HEK293T (cell line): ENCODE measurements around the gene PIGW.
A peak's percentile ranks its signal among the peaks of the same experiment; 100 is the strongest.

ENCODE experiments used
- CTCF ChIA-PET: fragments of 350-600 bp; formaldehyde crosslinking; extraction: SDS; loops from one replicate; lab custom pipeline; 2021; ENCODE audit warnings: antibody characterized with exemption, inconsistent platforms; lab: Yijun Ruan, JAX
- POLR2A ChIA-PET: fragments of 350-600 bp; formaldehyde crosslinking; extraction: SDS; loops from one replicate; lab custom pipeline; 2020; ENCODE audit warnings: antibody characterized with exemption, inconsistent platforms; lab: Yijun Ruan, JAX
- DNase-seq: peaks from one replicate; pipeline ENCODE4 v3.0.0; 2012; ENCODE audit warnings: mixed read lengths; ENCODE audit errors: extremely low spot score
- ARNT ChIP-seq: fragments of 450-650 bp; IDR thresholded peaks from 2 replicates; pipeline ENCODE4 v1.6.1; 2017; ENCODE audit warnings: mild to moderate bottlenecking
- BHLHE40 ChIP-seq: fragments of 450-650 bp; IDR thresholded peaks from 2 replicates; pipeline ENCODE4 v1.6.1; 2016; ENCODE audit warnings: mild to moderate bottlenecking, moderate library complexity, borderline replicate concordance
- CTBP1 ChIP-seq: fragments of 450-650 bp; IDR thresholded peaks from 2 replicates; pipeline ENCODE4 v1.6.1; 2016; ENCODE audit warnings: borderline replicate concordance
- ELF4 ChIP-seq: fragments of 450-650 bp; IDR thresholded peaks from 2 replicates; pipeline ENCODE4 v1.6.1; 2017; ENCODE audit warnings: antibody characterized with exemption
- FOXA1 ChIP-seq: fragments of 450-650 bp; IDR thresholded peaks from 2 replicates; pipeline ENCODE4 v1.6.1; 2016; ENCODE audit warnings: mild to moderate bottlenecking
- FOXK2 ChIP-seq: fragments of 450-650 bp; IDR thresholded peaks from 2 replicates; pipeline ENCODE4 v1.6.1; 2016; ENCODE audit warnings: mild to moderate bottlenecking
- FOXM1 ChIP-seq: fragments of 450-650 bp; IDR thresholded peaks from 2 replicates; pipeline ENCODE4 v1.6.1; 2017; ENCODE audit warnings: mild to moderate bottlenecking, borderline replicate concordance
- HDGF ChIP-seq: fragments of 450-650 bp; IDR thresholded peaks from 2 replicates; pipeline ENCODE4 v1.6.1; 2017; ENCODE audit warnings: antibody characterized with exemption, borderline replicate concordance
- L3MBTL2 ChIP-seq: fragments of 450-650 bp; conservative IDR thresholded peaks from 2 replicates; pipeline ENCODE4 v1.6.1; 2016; ENCODE audit warnings: mild to moderate bottlenecking
- LEF1 ChIP-seq: fragments of 450-650 bp; IDR thresholded peaks from 2 replicates; pipeline ENCODE4 v1.6.1; 2017; ENCODE audit warnings: mild to moderate bottlenecking, borderline replicate concordance
- NFRKB ChIP-seq: fragments of 450-650 bp; IDR thresholded peaks from 2 replicates; pipeline ENCODE4 v1.6.1; 2016; ENCODE audit warnings: mild to moderate bottlenecking, moderate library complexity
- PKNOX1 ChIP-seq: fragments of 450-650 bp; IDR thresholded peaks from 2 replicates; pipeline ENCODE4 v1.6.1; 2016
- SP1 ChIP-seq: fragments of 450-650 bp; IDR thresholded peaks from 2 replicates; pipeline ENCODE4 v1.6.1; 2017
- SUZ12 ChIP-seq: fragments of 450-650 bp; IDR thresholded peaks from 2 replicates; pipeline ENCODE4 v1.6.1; 2016; ENCODE audit warnings: mild to moderate bottlenecking
- TARDBP ChIP-seq: fragments of 450-650 bp; IDR thresholded peaks from 2 replicates; pipeline ENCODE4 v1.6.1; 2016
- ZNF384 ChIP-seq: fragments of 450-650 bp; IDR thresholded peaks from 2 replicates; pipeline ENCODE4 v1.6.1; 2016

Gene PIGW

GRCh38 chr17:36545465-36546417, 11.0 kb downstream of the PIGW start:
- POLR2A ChIA-PET: interaction anchor here (0.6 to 4.9 kb wide), 9 partner anchors 11 to 862 kb away, joined by 3 to 88 read pairs (median 6); partner anchors contain the start of genes DHRS11, MRM1, MYO19 and PIGW
- TF ChIP-seq L3MBTL2: no peak; the same call in 1 of the 2 replicates
- TF ChIP-seq SP1: no peak
- no peak for TF ChIP-seq PKNOX1
- CTCF ChIA-PET: interaction anchor here (0.7 to 1.7 kb wide), 4 partner anchors 12 to 779 kb away, joined by 3 to 7 read pairs (median 4); partner anchors contain the start of genes MYO19 and PIGW
- DNase-seq: peak; percentile 84

GRCh38 chr17:36546418-36547093, 11.8 kb downstream of the PIGW start:
- CTCF ChIA-PET: interaction anchor here (0.7 to 1.7 kb wide), 3 partner anchors 12 to 780 kb away, joined by 3 to 7 read pairs (median 3); partner anchors contain the start of genes MYO19 and PIGW
- POLR2A ChIA-PET: interaction anchor here (1.1 to 4.9 kb wide), 6 partner anchors 12 to 56 kb away, joined by 4 to 88 read pairs (median 9); partner anchors contain the start of genes DHRS11, MRM1, MYO19 and PIGW
- TF ChIP-seq LEF1 (no peak), SUZ12 (no peak), SP1 (no peak), FOXK2 (no peak), BHLHE40 (no peak), CTBP1 (no peak), TARDBP (no peak), FOXA1 (no peak), FOXM1 (no peak), ZNF384 (no peak), ELF4 (no peak), HDGF (no peak), PKNOX1 (no peak), NFRKB (no peak), ARNT (no peak), L3MBTL2 (no peak)
- no peak for DNase-seq

DNA sequence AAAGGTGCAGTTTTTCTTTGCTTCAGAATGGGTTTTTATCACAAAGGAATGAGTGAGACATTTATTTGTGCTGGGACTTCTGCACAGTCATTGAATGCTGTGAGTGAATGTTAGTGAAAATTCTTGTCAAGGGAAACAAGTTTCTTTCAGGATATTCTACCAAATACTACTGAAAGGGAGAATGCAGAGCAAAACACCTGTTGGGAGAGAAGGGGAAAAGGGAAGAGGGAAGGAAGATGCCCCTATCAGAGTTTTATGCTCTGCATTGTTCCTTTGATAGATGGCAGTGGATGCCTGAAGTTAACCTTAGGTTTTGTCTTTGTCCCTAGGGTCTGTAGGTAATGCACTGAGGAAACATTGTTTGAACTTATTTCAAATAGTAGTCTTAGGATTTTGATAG, 13.0 kb downstream of the PIGW start:
- ChIA-PET POLR2A (no interaction called here), CTCF (no interaction called here)
- TF ChIP-seq ELF4 (no peak), FOXM1 (no peak), PKNOX1 (no peak), SP1 (no peak)
- no peak for DNase-seq

DNA sequence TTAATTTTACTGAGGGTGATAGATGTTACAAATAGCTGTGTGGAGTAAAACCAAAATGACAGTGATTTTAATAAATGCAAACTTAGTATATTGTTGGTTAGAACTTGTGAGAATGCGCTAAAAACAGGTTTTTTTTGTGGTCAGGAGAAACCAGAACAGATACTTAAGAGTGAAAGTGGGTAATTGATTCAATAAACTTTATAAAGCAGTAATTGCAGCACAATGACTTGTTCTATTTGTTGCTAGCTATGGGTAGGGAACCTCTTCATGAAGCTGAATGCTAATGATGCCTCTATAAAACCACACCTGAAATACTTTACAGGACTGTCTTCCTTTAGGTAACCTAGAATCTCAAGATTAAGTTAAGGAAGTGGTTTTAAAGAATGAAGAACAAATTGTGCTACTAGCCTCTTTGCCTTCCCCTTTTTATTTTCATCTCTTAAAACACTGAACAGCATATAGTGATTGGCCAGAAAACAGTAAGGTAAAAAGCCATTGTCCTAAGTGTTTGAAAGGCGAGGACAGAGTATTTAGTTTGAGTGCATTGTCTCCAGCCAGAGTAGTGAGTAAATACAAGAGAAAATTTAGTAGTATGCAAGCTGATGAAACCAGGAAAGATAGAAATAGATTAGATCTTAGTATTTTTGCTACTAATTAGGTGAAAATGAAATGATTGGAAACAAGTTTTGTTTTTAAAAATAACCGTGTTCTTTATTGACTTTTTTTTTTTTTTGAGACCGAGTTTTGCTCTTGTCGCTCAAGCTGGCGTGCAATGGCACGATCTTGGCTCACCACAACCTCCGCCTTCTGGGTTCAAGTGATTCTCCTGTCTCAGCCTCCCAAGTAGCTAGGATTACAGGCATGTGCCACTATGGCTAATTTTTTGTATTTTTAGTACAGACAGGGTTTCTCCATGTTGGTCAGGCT, 16.0 kb downstream of the PIGW start:
- ChIA-PET CTCF (no interaction called here), POLR2A (interaction anchor here (0.8 to 2.1 kb wide), 2 partner anchors 15 to 16 kb away, joined by 3 to 11 read pairs; partner anchors contain the start of genes MYO19 and PIGW)
- no peak for TF ChIP-seq LEF1
- no peak for TF ChIP-seq BHLHE40
- no peak for TF ChIP-seq ELF4
- no peak for TF ChIP-seq FOXM1
- no peak for DNase-seq

DNA sequence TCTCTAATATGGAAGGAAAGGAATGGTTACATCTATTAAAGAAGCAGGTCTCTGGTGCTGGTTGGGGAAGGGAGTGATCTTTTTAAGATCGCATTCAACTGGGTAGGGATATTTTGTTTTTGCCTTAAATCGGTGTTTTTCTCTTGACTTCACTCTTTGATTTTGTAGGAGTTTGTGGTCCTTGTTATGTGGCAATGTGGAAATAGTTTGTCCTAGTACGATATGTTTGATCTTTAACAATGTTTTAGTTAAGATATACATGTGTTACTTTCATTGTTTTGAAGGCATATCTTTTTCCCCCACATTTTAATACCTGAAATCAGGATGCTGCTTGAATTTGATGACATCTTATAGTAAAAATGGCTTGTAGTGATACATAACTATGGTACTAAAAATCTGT, 18.7 kb downstream of the PIGW start:
- no peak for DNase-seq
- ChIA-PET POLR2A (interaction anchor here (0.6 kb wide), 1 partner anchor 68 kb away, joined by 3 read pairs; no protein-coding TSS in a partner anchor), CTCF (no interaction called here)
- TF ChIP-seq CTBP1 (no peak), BHLHE40 (no peak), PKNOX1 (no peak), ELF4 (no peak), TARDBP (no peak), L3MBTL2 (no peak), LEF1 (no peak), FOXK2 (no peak), ARNT (no peak), FOXM1 (no peak), FOXA1 (no peak), SUZ12 (no peak), NFRKB (no peak), HDGF (no peak), SP1 (no peak), ZNF384 (no peak)
